NCI-H524 treated with DMSO at 0.1 percent for 48 hours (cell line): Measurements from ENCODE around the gene CERS5.
A peak's percentile ranks its signal among the peaks of the same experiment; 100 is the strongest.
"Not testable (repeated sequence)": the region's sequence is repeated elsewhere in the genome, so short reads cannot be mapped to it uniquely, and the experiment has no call there.

Experiments
- DNase-seq: peaks from one replicate; lab custom pipeline; 2025; lab: John Stamatoyannopoulos, UW

CERS5 gene

DNA sequence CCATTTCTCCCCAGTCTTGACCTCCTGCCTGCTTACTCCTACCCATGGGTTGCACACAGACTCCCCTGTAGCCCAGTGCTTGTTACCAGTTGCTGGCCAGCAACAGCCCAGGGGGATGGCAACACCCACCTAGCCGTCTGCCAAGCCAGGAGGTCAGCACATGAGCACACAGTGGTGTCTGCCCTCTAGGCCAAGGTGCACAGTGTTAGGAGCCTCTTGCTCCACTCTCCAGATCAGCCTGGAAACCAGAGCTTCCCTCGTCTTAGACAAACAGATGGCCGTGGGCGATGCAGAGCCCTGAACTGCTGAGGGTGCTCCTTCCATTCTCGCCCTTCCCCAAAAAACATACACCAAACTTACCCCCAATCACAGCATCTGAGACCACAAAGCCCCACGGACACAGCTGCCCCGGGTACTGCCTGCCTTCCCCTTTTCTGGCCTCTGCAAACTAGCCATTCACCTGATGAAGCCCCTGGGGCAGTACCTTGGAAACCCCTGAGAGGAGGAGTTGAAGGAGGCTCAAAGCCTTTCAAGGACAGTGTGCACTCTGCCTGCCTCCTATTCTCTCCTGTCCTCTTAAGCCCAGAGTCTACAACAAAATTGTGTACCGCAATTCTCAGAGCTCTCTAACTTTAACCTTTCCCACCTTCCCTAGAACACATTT is 64.4 kb downstream of the CERS5 start:
- no peak for DNase-seq

DNA sequence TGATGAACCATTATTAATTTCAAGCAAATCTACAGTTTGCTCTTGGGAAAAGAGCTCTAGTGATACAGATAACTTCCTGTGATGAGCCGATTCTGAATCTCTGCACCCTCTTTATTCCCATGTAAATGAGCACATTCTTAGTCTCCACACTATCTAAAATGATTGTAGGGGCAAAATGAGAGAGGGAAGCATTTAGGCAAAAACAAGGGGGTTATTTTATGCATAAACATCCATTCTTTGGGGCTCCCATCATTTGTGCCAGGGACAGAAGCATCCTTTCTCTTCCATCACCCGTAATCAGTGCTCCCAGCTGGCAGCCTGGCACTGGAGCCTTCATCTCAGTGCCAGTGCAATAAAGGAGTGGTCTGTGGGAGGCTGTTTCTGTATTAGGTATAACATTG is 65.0 kb downstream of the CERS5 start:
- DNase-seq, result no peak

DNA sequence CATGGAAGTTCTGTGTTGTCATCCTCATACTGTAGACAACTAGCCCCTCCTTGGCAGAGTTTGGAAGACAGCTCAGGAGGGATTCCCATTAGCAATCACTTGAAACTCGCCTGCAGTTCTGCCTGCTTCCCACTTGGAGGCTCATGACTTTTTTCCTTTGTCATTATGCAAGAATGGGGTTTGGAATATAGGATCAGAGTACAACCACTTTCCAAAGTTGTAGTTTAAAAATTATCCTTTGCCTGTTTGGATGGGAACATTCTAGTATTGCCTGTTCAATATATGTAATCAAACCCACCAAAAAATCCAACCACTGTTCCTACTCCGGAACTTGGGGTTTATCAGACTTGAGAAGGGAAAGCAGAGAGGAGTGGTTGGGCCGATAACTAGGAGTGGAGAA is 65.5 kb downstream of the CERS5 start:
- DNase-seq, result no peak

DNA sequence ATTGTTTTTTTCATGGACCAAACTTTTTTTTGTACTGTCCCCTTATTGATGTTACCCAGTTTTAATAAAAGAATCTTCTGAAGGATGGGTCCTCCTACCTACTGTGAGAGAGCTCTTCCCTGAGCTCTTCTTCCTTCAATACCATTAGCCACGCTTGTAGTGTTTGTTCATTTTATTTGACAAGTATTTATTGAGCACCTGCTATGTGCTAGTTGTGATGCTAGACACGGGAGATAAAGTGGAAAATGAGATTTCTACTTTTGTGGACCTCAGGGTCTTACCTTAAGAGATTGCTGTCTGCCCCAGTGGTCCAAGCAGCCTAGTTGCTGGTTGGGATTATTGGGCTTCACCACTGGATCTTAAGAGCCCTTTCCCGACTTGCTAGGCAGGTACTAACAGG is 66.6 kb downstream of the CERS5 start:
- no peak for DNase-seq

DNA sequence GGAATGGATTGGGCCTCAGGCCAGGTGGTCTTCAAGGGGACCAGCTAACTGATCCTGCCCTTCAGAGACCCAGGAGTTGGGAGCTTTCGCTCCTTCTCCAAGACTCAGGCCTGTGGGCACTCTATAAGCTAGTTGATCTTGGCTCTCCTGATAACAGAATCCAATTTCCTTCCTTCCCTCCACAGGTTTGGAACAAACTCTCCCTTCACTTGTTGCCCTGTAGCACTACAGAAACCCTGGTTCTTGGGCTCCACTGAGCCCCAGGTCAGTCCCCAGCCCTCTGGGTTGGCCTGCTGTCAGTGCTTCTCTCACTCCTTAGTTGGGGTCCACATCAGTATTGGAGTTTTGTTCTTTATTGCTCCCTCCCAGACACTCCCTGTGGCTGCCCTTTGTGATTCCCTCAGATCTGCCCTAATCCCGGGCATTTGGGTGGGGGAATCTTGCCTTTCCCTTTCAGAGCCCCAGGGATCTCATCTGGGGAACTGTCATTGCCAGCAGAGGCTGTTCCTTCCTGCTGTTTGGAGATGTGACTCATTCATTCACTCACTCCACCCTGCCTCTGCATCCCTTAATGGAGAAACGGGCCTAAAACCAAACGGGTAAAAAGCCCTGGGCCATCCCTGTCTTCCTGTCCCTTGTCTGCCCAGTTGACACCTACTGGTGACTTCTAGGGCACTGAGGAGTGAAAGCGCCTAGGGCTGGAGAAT is 67.7 kb downstream of the CERS5 start:
- DNase-seq, result no peak

DNA sequence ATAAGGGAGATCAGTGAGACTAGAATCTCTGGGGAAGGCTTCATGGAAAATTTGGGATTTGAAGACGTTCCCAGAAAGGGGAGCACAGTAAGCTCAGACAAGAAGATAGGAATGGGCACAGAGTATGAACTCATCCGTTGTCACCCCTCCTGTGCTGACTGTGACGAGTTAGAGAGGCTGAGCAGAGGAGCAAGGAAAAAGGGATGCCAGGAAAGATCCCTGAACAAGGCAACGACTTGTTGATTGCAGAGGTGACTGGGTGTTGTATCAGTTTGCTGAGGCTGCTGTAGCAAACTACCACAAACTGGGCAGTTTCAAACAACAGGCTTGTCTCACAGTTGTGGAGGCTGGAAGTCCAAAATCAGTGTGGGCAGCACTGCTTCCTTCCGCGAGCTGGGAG is 69.2 kb downstream of the CERS5 start:
- DNase-seq, result no peak

DNA sequence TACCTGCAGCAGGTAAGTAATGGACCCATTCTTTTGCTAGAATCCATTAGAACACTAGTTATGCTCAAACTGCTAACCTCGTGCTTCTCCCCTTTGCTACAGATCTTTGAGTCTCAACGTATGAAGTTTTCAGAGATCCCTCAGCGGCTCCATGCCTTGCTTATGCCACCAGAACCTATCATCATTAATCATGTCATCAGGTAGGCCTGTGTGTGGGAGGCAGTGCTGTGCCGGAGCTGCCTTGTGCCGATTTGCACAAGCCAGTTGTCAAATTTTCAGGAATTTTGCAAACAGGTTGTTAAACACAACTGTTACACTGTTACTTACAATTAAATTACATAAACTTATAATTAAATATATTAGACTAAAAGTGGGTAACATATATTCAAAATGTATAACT is 76.8 kb downstream of the CERS5 start:
- DNase-seq, result no peak

DNA sequence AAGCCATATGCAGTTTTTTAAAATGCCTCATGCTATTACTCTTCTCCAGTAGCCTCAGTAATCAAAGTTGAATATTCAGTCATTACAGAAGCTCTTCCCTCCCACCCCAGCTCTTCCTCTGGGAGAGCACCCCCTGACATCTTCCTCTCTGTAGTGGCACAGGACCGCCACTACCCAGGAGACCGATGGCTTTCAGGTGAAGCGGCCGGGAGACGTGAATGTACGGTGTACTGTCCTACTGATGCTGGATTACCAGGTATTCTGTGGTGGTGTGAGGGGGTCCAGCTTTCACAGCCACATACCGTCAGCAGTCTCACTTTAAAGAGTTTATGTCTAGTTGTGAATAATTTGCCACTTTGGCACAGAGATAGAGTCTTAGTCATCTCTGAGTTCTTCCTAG is 77.4 kb downstream of the CERS5 start:
- DNase-seq, result no peak

DNA sequence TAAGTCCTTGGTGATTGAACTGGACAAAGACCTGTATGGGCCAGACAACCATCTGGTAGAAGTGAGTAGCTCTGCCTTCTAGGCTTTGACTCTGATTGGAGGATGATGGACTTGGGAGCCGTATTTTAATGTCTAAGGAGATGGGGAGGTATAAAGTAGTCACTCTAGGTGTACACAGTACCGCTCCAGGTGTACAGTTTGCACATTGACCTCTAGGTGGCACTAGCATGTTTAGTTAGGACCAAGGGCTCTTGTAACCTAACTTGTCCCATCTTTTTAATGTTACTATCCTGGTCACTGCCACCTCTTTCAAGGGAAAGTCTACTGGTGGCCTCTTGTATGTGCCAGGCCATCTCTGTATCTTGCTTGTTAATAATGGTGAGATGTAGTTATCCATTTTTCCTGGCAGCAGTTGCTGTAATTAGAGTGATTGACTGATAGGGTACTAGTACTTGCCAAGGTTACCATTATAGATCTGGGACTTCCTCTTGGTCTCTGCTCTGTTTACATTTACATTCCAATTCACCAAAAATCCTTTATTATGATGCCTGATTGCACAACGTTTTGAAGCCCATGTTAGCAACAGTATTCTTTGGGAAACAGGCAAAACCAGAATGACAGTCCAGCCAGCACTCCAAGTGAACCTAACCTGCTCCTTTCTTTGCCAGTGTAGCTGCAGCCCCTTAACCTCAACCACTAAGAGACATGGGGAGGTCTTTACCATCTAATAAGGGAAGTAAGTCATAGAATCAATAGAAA is 78.4 kb downstream of the CERS5 start:
- no peak for DNase-seq

DNA sequence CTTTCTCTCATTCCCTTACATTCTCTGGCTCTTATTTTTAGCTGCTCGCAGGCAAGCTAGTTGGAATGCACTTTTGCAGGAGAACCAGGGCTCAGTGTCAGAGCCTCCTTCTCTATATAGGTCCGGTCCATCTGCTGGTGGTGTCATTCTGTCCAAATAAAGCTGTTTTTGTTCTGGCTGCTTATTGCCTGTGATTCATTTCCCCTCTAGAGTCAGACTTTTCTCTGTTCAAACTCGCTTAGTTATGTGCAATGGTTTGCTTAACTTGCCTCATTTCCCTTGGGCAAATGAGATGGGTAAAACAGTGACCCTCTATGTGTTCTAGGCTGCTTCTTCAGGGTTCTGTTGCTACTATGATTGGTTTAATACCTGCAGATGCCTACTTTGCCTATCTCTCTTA is 79.2 kb downstream of the CERS5 start:
- DNase-seq, result no peak

DNA sequence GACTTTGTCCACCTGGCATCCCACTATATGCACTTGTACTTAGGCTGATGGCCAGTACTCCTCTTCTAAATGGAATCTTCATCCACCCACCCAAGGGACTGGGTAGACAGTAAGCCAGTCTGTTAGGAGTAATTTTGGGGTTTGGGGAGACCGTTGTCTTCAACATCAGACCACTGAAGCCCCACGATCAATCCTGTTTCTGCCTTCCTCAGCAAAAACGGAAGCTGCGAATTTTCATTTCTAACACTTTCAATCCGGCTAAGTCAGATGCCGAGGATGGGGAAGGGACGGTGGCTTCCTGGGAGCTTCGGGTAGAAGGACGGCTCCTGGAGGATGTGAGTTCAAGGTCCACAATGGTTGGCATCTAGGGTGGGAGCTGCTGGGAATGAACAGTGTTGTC is 80.0 kb downstream of the CERS5 start:
- DNase-seq, result no peak

DNA sequence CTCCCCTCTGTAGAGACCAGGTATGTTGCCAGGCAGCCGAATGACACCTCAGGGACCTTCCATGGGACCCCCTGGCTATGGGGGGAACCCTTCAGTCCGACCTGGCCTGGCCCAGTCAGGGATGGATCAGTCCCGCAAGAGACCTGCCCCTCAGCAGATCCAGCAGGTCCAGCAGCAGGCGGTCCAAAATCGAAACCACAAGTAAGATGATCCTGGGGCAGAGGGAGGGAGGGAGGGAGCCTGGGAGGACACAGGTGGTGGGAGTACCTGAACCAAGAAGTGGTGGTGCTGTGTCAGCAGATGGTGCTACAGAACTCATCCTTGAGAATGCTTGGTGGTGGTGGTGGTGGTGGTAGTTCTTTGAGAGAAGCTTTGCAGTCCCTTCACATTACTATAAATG is 81.0 kb downstream of the CERS5 start:
- DNase-seq, result no peak

DNA sequence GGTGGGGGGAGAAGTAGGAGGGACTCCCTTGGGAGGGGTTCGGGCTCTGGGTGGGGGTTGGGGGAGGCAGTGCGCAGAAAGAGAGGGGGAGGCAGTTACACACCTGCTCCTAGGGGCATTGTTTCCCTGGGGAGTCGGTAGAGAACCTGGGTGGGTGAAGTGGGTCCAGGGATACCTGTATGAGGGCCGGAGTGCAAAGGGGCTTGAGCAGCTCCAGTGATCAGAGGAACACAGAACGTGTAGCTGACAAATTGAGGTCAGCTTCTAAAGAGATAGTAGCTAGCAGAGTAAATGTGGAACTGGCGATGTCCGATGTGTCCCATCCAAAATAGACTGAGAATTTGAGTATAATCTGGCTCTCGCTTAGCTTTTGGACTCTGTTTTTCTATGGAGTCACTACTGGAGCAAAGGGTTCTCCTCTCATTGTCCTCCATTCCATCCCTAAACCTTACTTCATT is 81.5 kb downstream of the CERS5 start:
- DNase-seq, result no peak

DNA sequence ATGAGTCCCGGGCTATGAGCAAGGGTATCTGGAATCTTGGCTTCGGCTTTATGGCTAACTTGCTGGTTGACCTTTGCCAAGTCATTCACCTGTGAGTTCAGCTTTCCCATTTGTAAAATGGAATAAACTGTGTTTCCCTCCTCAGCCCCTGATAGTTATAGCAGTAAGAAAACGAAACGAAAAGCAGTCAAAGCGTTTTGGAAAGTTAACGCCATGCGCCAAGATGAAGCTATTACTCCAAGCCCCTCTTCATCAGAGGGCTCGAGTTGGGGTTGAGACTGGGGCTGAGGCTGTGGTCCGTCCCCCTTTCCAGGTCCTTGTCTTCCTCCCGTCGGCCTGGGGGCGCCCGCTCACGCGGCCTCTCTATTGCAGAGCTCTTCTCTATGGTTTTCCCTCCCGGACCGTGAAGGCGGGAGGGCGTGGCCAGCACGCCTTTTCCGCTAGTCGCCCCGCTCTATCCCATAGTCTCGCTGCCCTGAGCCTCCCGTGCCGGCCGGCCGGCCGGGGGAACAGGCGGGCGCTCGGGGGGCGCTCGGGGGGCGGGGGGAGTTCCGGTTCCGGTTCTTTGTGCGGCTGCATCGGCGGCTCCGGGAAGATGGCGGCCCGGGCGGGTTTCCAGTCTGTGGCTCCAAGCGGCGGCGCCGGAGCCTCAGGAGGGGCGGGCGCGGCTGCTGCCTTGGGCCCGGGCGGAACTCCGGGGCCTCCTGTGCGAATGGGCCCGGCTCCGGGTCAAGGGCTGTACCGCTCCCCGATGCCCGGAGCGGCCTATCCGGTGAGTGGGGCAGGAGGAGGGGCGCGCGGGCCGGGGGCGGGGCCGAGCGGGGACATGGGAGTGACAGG is 82.2 kb downstream of the CERS5 start, which contains the start of gene SMARCD1:
Gene SMARCD1, plus strand, starts transcription at position 568 of the 840 bp plus-strand sequence. Its CDS starts 28 bp downstream, at position 596.
- DNase-seq, result peak; percentile 71

DNA sequence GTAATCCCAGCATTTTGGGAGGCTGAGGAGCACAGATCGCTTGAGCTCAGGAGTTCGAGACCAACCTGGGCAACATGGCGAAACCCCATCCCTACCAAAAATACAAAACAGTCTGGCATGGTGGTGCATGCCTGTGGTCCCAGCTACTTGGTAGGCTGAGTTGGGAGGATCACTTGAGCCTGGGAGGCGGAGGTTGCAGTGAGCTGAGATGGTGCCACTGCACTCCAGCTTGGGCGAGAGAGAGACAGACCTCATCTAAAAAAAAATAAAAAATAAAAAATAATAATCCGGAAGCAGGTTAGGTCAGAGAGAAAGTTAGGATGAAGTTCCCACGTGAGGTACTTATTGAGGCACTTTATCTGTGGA is 82.8 kb downstream of the CERS5 start:
- not testable (repeated sequence) for DNase-seq

DNA sequence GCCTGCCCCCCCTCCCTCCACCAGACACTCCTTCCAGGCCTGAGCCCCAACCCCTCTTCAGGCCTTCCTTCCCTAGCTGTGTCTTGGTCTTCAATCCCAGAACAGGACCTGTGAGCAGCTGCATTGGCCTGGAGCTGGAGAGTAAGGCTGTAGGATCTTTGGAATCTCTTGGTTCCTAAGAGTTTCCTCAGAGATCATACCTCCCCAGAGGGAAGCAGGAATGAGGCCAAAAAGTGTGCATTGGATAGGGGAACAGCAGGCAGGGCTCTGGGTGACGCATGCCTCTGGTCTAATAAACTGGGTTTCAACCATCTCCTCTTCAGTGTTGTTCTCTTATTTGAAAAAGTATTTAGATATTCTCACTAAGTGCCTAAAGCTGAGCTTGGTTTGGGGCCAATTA is 83.9 kb downstream of the CERS5 start:
- DNase-seq, result no peak

DNA sequence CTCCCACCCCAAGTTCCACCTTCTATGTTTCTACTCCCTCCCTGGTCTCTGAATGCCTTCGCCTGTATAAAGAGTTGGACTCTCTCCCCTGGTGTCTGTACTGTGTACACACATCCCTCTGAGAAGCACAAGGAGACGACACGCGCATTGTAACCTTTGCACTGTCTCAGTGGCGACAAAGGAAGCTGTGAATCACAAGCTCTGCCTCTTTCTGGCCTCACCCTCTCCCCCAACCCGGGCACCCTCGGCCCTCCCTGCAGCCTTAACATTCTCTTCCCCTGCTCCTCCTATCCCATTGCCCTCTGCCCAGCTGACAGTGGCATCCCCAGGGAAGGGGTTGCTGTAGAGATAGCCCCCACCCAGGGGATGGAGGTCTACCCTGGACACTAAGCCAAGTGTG is 84.5 kb downstream of the CERS5 start:
- no peak for DNase-seq

DNA sequence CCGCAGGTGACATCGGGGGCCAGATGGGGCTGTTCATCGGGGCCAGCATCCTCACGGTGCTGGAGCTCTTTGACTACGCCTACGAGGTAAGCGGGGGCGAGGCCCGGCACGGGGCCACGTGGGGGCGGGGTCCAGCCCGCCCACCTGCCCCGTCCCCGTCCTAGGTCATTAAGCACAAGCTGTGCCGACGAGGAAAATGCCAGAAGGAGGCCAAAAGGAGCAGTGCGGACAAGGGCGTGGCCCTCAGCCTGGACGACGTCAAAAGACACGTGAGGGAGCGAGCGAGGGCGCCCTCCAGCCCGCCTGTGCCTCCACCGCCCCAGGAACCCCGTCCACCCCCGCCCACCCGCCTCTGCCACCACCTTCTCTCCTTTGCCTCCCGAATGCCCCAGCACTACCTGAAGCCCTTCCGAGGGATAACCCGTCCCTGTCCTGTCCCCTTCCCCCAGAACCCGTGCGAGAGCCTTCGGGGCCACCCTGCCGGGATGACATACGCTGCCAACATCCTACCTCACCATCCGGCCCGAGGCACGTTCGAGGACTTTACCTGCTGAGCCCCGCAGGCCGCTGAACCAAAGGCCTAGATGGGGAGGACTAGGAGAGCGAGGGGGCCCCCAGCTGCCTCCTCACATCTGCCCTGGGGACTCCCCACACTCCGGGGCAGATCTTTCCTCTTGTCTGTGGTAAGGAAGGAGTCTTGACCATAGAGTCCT is 85.9 kb downstream of the CERS5 start:
- no peak for DNase-seq

DNA sequence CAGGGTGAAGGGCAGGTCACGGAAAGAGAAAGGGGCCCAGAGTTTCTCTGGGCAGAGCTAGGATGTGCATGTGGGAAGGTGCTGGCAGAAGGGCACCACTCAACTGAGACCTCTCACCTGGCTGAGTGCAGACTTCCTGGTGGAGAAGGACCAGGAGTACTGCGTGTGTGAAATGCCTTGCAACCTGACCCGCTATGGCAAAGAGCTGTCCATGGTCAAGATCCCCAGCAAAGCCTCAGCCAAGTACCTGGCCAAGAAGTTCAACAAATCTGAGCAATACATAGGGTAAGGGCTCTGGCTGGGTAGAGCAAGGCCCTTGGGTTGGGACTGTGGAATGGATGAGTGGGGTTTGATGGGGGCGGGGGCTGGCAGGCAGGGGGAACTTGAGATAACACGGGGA is 87.4 kb downstream of the CERS5 start:
- no peak for DNase-seq
